Stimulated activated CD8-positive, alpha-beta memory T cell treated with anti-CD3 and anti-CD28 coated beads, Interleukin-7, amount 100 ng/mL, for 4 hours (primary cell): ENCODE data around the gene GOLGA3.
"Not testable (repeated sequence)": the region's sequence is repeated elsewhere in the genome, so short reads cannot be mapped to it uniquely, and the experiment has no call there.

Source experiments
- DNase-seq, 2 donors: peaks; one replicate each; pipeline ENCODE4 v3.0.0-alpha.2; 2020; ENCODE audit warnings: low read depth in 2 of 2

The GOLGA3 gene

GRCh38 chr12:132781938-132782337 lies 46.7 kb downstream of the GOLGA3 start:
- no peak for DNase-seq

- no peak for DNase-seq
These were observed 48.8 kb downstream of the GOLGA3 start for GRCh38 chr12:132779781-132780353.

GRCh38 chr12:132777614-132778013 lies 51.1 kb downstream of the GOLGA3 start:
- no peak for DNase-seq

GRCh38 chr12:132776816-132777568 lies 51.7 kb downstream of the GOLGA3 start:
- DNase-seq: no peak

- DNase-seq: not testable (repeated sequence)
These were observed 52.4 kb downstream of the GOLGA3 start for GRCh38 chr12:132776230-132776625.

- DNase-seq: no peak
These were observed 53.0 kb downstream of the GOLGA3 start for GRCh38 chr12:132775502-132776229.

- no peak for DNase-seq
These were observed 53.9 kb downstream of the GOLGA3 start for GRCh38 chr12:132774646-132775275.

GRCh38 chr12:132774159-132774558 lies 54.5 kb downstream of the GOLGA3 start:
- no peak for DNase-seq

- DNase-seq: no peak
These were observed 55.4 kb downstream of the GOLGA3 start for GRCh38 chr12:132773077-132773955.

GRCh38 chr12:132772606-132773005 lies 56.1 kb downstream of the GOLGA3 start:
- no peak for DNase-seq

GRCh38 chr12:132771126-132771838 lies 57.4 kb downstream of the GOLGA3 start:
- DNase-seq: peak in 1 of 2 donors; percentile 21

- DNase-seq: no peak
These were observed 62.1 kb downstream of the GOLGA3 start for GRCh38 chr12:132766380-132767085.

- DNase-seq: no peak
These were observed 63.3 kb downstream of the GOLGA3 start for GRCh38 chr12:132765361-132765760.

- DNase-seq: no peak
These were observed 64.4 kb downstream of the GOLGA3 start for GRCh38 chr12:132764231-132764630.

GRCh38 chr12:132761921-132762583 lies 66.6 kb downstream of the GOLGA3 start:
- DNase-seq: peak; percentile 56 to 85

GRCh38 chr12:132761032-132761920 lies 67.4 kb downstream of the GOLGA3 start, which contains the start of gene ANKLE2:
Gene ANKLE2, minus strand, starts transcription at chr12:132761832. Its CDS starts 34 bp downstream, at chr12:132761798.
- peak; percentile 56 to 62 for DNase-seq

- no peak for DNase-seq
These were observed 69.3 kb downstream of the GOLGA3 start for GRCh38 chr12:132759359-132759758.

- DNase-seq: not testable (repeated sequence)
These were observed 69.8 kb downstream of the GOLGA3 start for GRCh38 chr12:132758825-132759224.
